K562 treated with DMSO at 1 percent for 4 hours (cell line): Measurements from ENCODE around the gene MFSD2A. TPM values are rescaled to one million over a fixed set of nuclear protein-coding genes. Genes with fewer than 3 reads are reported as not detected.

Experiments
- total RNA-seq: library from RNA; unstranded; fragments of 300-600 nt; gene quantifications from 2 replicates; pipeline ENCODE4 v1.2.3, GENCODE V29; 2022; ENCODE audit not compliant: insufficient read depth

MFSD2A gene
- total RNA-seq, result not detected in 2 replicates

GRCh38 chr1:39954870-39955546, at the start of gene MFSD2A:
Gene MFSD2A (plus strand): TSS chr1:39955145. CDS start chr1:39955293, 148 bp downstream.

Other genes with a start within 250 kb of the MFSD2A start
- 103 and 113 TPM in 2 replicates for gene PPIE, start 216.3 kb upstream of the MFSD2A start, total RNA-seq
- gene OXCT2, start 183.8 kb upstream of the MFSD2A start, total RNA-seq, result 0.98 TPM in 1 of 2 replicates, not detected in the other
- gene BMP8B, start 166.3 kb upstream of the MFSD2A start, total RNA-seq, result 1.3 TPM in 2 replicates
- 31.5 and 35.9 TPM in 2 replicates for gene TRIT1, start 71.6 kb upstream of the MFSD2A start, total RNA-seq
- 9.2 and 13.3 TPM in 2 replicates for gene MYCL, start 53.2 kb upstream of the MFSD2A start, total RNA-seq
- 336 and 366 TPM in 2 replicates for gene CAP1, start 85.6 kb downstream of the MFSD2A start, total RNA-seq
- gene PPT1, start 142.1 kb downstream of the MFSD2A start, total RNA-seq, result 116 and 138 TPM in 2 replicates
- gene RLF, start 206.2 kb downstream of the MFSD2A start, total RNA-seq, result 8.7 and 12.2 TPM in 2 replicates